Astrocyte (in vitro differentiated cells and primary cell): ENCODE data around the gene COA8. TPM values are rescaled to one million over a fixed set of nuclear protein-coding genes. Genes with fewer than 3 reads are reported as not detected.

Experiments used
- DNase-seq: peaks from one replicate; pipeline ENCODE4 v3.0.0-alpha.2; 2010; ENCODE audit warnings: low read depth
- FAIRE-seq: peaks from 2 replicates; lab custom pipeline; 2011; peaks lifted over from hg19 to GRCh38; lab: Jason Lieb, UNC
- H2AFZ ChIP-seq: 2 replicates; pipeline ENCODE4 v1.6.0; 2012; ENCODE audit warnings: low read depth, low read length, inconsistent platforms
- H3K27ac ChIP-seq: 2 replicates; pipeline ENCODE4 v1.5.1; 2011; ENCODE audit warnings: low read depth, low read length, inconsistent platforms
- H3K27me3 ChIP-seq: 2 replicates; pipeline ENCODE4 v1.6.0; 2011; ENCODE audit warnings: low read length, inconsistent platforms; ENCODE audit not compliant: insufficient read depth
- H3K36me3 ChIP-seq: 2 replicates; pipeline ENCODE4 v1.5.1; 2011; ENCODE audit warnings: low read length, inconsistent platforms; ENCODE audit not compliant: insufficient read depth
- H3K4me1 ChIP-seq: 2 replicates; pipeline ENCODE4 v1.5.1; 2011; ENCODE audit warnings: low read length, inconsistent platforms; ENCODE audit not compliant: insufficient read depth
- H3K4me2 ChIP-seq: 2 replicates; pipeline ENCODE4 v1.6.0; 2012; ENCODE audit warnings: low read length, inconsistent platforms
- H3K4me3 ChIP-seq: 2 replicates; pipeline ENCODE4 v1.5.1; 2011; ENCODE audit warnings: low read depth, mild to moderate bottlenecking, low read length, inconsistent platforms; ENCODE audit not compliant: insufficient read depth
- H3K79me2 ChIP-seq: 2 replicates; pipeline ENCODE4 v1.6.0; 2012; ENCODE audit warnings: mild to moderate bottlenecking, low read length, inconsistent platforms; ENCODE audit not compliant: insufficient read depth
- H3K9ac ChIP-seq: 2 replicates; pipeline ENCODE4 v1.6.0; 2012; ENCODE audit warnings: mild to moderate bottlenecking, low read length, inconsistent platforms
- H3K9me3 ChIP-seq: 2 replicates; pipeline ENCODE4 v1.5.1; 2012; ENCODE audit warnings: low read depth, mild to moderate bottlenecking, low read length, inconsistent platforms; ENCODE audit not compliant: insufficient read depth
- H4K20me1 ChIP-seq: 2 replicates; pipeline ENCODE4 v1.6.0; 2012; ENCODE audit warnings: low read length, inconsistent platforms; ENCODE audit not compliant: insufficient read depth
- H3K27ac Mint-ChIP-seq: one replicate; pipeline ENCODE4 v1.8.0; 2021; ENCODE audit warnings: mild to moderate bottlenecking, mixed read lengths; ENCODE audit not compliant: unreplicated experiment
- H3K27me3 Mint-ChIP-seq: one replicate; pipeline ENCODE4 v1.8.0; 2021; ENCODE audit warnings: low read depth, mixed read lengths; ENCODE audit not compliant: unreplicated experiment
- H3K36me3 Mint-ChIP-seq: one replicate; pipeline ENCODE4 v1.8.0; 2021; ENCODE audit warnings: low read depth, mixed read lengths; ENCODE audit not compliant: unreplicated experiment
- H3K4me1 Mint-ChIP-seq: one replicate; pipeline ENCODE4 v1.8.0; 2021; ENCODE audit warnings: low read depth, mixed read lengths; ENCODE audit not compliant: unreplicated experiment
- H3K4me3 Mint-ChIP-seq: one replicate; pipeline ENCODE4 v1.8.0; 2021; ENCODE audit warnings: mild to moderate bottlenecking, moderate library complexity, mixed read lengths; ENCODE audit not compliant: unreplicated experiment
- H3K9me3 Mint-ChIP-seq: one replicate; pipeline ENCODE4 v1.8.0; 2021; ENCODE audit warnings: mild to moderate bottlenecking, mixed read lengths; ENCODE audit not compliant: unreplicated experiment
- CTCF ChIP-seq: IDR thresholded peaks from 2 replicates; pipeline ENCODE4 v1.5.1; 2011; ENCODE audit warnings: low read depth, mild to moderate bottlenecking, inconsistent platforms, low read length, moderate library complexity; ENCODE audit not compliant: insufficient read depth
- EZH2 ChIP-seq: IDR thresholded peaks from 2 replicates; pipeline ENCODE4 v1.6.1; 2012; ENCODE audit warnings: mild to moderate bottlenecking, low read length, inconsistent platforms; ENCODE audit not compliant: insufficient read depth
- total RNA-seq: library from RNA; stranded (reverse); gene quantifications from 2 replicates; pipeline ENCODE4 v1.2.1, GENCODE V29; 2021

Gene COA8
- total RNA-seq, 1 donor from 2014 or later, result 56.2 TPM

GRCh38 chr14:103530390-103530789 is 32.4 kb upstream of the COA8 start:
- H3K4me3 Mint-ChIP-seq, result peak overlapping the region; percentile 96
- Histone ChIP-seq H3K27ac (no peak overlapping the region), H3K9ac (no peak overlapping the region), H3K4me1 (peaks cover 20% of the 10 kb centered on the region), H3K4me2 (peak overlapping the region; percentile 89), H3K27me3 (no peaks in the 10 kb centered on the region), H3K36me3 (no peaks in the 10 kb centered on the region), H2AFZ (no peak overlapping the region), H3K4me3 (no peak overlapping the region), H4K20me1 (peaks cover 37% of the 10 kb centered on the region), H3K79me2 (peaks cover 37% of the 10 kb centered on the region), H3K9me3 (no peaks in the 10 kb centered on the region)
- TF ChIP-seq CTCF (no peak), EZH2 (no peak)
- H3K4me1 Mint-ChIP-seq, result peaks cover 16% of the 10 kb centered on the region
- H3K36me3 Mint-ChIP-seq, result peaks cover 6% of the 10 kb centered on the region
- H3K27ac Mint-ChIP-seq, result peak overlapping the region; percentile 69
- DNase-seq, result no peak
- H3K9me3 Mint-ChIP-seq, result no peaks in the 10 kb centered on the region
- no peaks in the 10 kb centered on the region for H3K27me3 Mint-ChIP-seq
- FAIRE-seq, result no peak

DNA sequence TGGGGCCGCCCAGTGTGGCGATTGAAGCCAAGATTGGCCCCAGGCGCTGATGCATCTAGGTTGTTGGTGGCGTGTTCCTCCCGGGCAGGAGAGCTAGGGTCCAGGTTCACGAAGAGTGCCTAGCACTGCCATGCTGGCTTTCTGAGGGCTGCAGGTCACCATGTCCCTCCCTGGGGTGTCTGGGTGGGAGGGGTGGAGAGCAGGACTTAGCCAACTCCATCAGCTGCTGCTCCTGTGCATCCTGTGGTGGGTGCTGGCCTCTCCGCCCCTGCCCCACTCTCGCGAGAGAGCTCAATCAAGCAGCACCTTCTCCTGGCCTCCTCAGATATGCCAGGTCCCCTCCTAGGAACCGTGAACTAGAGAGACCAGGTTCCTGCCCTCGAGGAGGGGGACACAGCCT is 31.9 kb upstream of the COA8 start:
- Mint-ChIP-seq H3K27ac (no peak overlapping the region), H3K4me1 (peaks cover 16% of the 10 kb centered on the region), H3K36me3 (peaks cover 6% of the 10 kb centered on the region), H3K4me3 (no peak overlapping the region), H3K27me3 (no peaks in the 10 kb centered on the region), H3K9me3 (no peaks in the 10 kb centered on the region)
- H3K79me2 ChIP-seq, result peaks cover 37% of the 10 kb centered on the region
- peaks cover 20% of the 10 kb centered on the region for H3K4me1 ChIP-seq
- no peak overlapping the region for H3K27ac ChIP-seq
- no peak overlapping the region for H3K4me3 ChIP-seq
- no peak overlapping the region for H2AFZ ChIP-seq
- DNase-seq (no peak), FAIRE-seq (no peak)
- H3K36me3 ChIP-seq, result no peaks in the 10 kb centered on the region
- H3K27me3 ChIP-seq, result no peaks in the 10 kb centered on the region
- H4K20me1 ChIP-seq, result peaks cover 41% of the 10 kb centered on the region
- no peak for TF ChIP-seq CTCF
- no peak for TF ChIP-seq EZH2
- H3K9ac ChIP-seq, result no peak overlapping the region
- H3K4me2 ChIP-seq, result no peak overlapping the region
- H3K9me3 ChIP-seq, result no peaks in the 10 kb centered on the region

DNA sequence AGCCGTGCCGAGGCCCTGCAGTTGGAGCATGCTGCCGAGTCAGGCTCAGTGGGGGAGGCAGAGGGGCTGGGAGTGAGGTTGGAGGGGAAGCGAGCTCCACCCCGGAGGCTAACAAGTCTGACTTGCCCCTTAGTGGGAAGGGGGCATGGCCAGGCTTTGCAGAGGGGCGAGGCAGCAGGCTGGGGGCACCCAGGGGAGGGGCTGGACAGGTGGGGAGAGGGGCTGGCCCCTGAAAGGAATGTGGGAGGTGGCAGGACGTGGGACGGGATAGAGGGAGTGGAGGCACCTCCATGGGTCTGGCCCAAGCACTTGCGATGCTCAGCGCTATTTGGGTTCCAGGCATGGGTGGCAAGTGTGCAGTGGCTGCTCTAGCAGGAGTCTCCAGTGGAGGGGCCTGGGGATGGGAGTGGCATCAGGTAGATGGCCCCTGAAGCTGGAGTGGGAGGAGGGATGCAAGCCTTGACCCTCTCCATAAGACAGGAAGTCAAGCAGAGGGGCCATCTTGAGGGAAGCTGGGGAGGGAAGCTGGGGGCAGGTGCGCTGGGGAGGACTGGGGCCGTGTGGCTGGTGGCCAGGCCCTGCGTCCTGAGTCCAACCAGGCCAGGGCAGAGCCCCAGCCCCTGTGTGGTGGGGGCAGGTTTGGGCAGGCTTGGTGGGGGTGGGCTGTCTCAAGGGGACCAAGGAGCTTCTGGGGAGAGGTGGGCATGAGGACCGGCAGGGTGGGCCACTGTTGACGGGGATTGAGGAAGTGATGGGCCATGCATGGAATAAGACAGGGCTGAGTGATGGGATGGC is 31.1 kb upstream of the COA8 start:
- H3K9me3 ChIP-seq, result no peaks in the 10 kb centered on the region
- H3K9ac ChIP-seq, result no peak overlapping the region
- H3K79me2 ChIP-seq, result peaks cover 37% of the 10 kb centered on the region
- no peak overlapping the region for H3K4me3 ChIP-seq
- H3K36me3 ChIP-seq, result no peaks in the 10 kb centered on the region
- no peak overlapping the region for H3K27ac ChIP-seq
- no peak for DNase-seq
- H3K4me1 Mint-ChIP-seq, result peaks cover 16% of the 10 kb centered on the region
- TF ChIP-seq CTCF (no peak), EZH2 (no peak)
- H3K9me3 Mint-ChIP-seq, result no peaks in the 10 kb centered on the region
- no peaks in the 10 kb centered on the region for H3K27me3 Mint-ChIP-seq
- H3K27me3 ChIP-seq, result no peaks in the 10 kb centered on the region
- peaks cover 20% of the 10 kb centered on the region for H3K4me1 ChIP-seq
- no peak overlapping the region for H2AFZ ChIP-seq
- peaks cover 6% of the 10 kb centered on the region for H3K36me3 Mint-ChIP-seq
- peaks cover 47% of the 10 kb centered on the region for H4K20me1 ChIP-seq
- no peak overlapping the region for H3K4me3 Mint-ChIP-seq
- no peak overlapping the region for H3K4me2 ChIP-seq
- no peak overlapping the region for H3K27ac Mint-ChIP-seq
- FAIRE-seq, result no peak
